NCI-H1930 (cell line): ENCODE data around the gene IL17C.

ENCODE experiments used
- DNase-seq, 2 experiments: peaks; one replicate each; lab custom pipeline; 2025; lab: John Stamatoyannopoulos, UW

IL17C gene

GRCh38 chr16:88646345-88647034 is 8.1 kb downstream of the IL17C start:
- no peak for DNase-seq

GRCh38 chr16:88647178-88648070 is 9.1 kb downstream of the IL17C start:
- no peak for DNase-seq

DNA sequence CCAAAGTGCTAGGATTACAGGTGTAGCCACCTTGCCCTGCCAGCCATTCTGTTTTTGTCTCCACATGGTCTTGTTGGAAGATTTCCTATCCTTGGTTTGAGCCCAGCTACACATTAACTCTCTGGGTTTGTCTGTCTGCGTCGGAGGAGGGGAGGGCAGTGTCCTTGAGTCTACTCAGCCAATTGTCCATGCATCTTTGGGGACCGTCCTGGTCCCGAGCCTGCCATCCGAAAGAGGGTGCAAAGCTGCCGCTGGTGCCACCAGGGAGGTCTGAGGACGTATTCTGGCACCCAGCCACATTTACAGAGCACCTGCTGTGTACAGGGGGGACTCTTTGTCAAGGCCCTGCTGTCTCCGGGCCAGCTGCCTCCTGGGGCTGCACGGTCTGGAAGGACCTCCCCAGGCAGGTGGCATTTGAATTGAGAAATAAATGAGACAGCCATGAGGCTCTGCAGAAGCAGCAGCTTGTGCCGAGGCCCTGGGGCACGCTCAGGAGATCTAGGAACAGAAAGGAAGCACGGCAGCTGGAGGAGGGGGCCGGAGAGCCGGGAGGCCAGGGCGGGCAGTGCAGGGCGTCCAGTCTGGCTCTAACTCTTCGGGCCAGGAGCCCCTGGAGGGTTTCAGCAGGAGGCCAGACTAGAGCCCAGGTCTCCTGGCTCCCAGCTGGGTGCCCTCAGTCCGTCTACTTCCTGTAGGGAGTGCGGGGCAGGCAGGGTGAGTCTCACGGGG is 11.0 kb downstream of the IL17C start:
- DNase-seq: no peak

GRCh38 chr16:88649924-88650748 is 11.8 kb downstream of the IL17C start:
- no peak for DNase-seq

GRCh38 chr16:88650749-88651275 is 12.4 kb downstream of the IL17C start, which contains the start of gene CYBA:
Gene CYBA (minus strand): TSS chr16:88651053. CDS start chr16:88651013, 40 bp downstream.
- DNase-seq: no peak

- no peak for DNase-seq
Measured at GRCh38 chr16:88651276-88651988, 13.1 kb downstream of the IL17C start.

GRCh38 chr16:88651989-88652761 is 13.8 kb downstream of the IL17C start:
- no peak for DNase-seq

DNA sequence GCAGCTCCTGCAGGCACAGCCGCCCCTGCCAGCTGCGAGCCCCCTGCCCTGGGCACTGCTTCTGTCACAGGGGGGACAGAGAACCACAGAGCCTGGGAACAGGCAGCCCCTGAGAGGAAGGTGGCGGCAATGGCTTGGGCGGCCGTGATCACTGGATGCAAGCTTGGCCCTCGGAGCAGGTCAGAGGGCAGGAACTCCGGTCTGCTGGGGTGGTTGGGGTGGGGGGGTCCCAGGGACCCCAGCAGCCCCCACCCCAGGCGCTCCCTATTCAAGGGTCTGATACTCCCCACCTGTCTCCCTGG is 14.3 kb downstream of the IL17C start:
- DNase-seq: no peak

GRCh38 chr16:88653101-88653500 is 14.7 kb downstream of the IL17C start:
- DNase-seq: no peak

- DNase-seq: no peak
Measured at GRCh38 chr16:88653596-88654362, 15.4 kb downstream of the IL17C start.

DNA sequence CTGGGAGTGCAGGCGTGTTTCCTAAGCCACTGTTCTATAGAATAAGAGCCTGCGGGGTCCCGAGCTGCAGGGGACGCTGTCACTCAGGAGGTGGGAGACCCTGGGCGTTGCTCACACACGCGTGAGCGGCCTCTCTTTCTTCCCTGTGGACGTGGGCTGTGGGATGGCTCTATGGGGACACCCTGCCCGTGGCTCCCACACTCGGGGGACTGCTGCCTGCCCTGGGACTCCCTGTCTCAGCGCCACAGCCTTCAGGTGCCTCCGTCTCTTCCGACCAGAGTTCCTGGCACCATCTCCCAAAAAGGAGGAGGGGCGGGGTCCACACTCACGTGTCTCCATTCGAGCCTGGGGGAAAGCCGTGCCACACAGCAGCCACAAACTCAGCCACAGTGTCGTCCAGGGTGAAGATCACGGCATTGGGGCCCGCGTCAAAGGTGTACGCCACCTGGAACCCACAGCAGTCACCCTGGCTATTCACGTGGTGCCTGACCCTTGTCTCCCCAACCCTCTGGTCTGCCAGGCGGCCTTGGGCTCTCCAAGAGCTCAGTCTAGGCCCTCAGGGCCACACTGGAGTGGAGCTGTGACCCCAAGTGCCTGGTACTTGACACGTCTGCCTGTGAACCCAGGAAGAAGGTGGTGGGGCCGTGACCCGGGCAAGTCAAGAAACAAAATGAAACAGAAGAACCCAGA is 16.1 kb downstream of the IL17C start:
- DNase-seq: no peak

- no peak for DNase-seq
Measured at GRCh38 chr16:88655053-88655732, 16.8 kb downstream of the IL17C start.

GRCh38 chr16:88655733-88656281 is 17.4 kb downstream of the IL17C start:
- no peak for DNase-seq

- no peak for DNase-seq
Measured at GRCh38 chr16:88656291-88656980, 18.1 kb downstream of the IL17C start.

GRCh38 chr16:88657371-88657770 is 19.0 kb downstream of the IL17C start:
- DNase-seq: no peak

- no peak for DNase-seq
Measured at GRCh38 chr16:88658714-88659113, 20.3 kb downstream of the IL17C start.

DNA sequence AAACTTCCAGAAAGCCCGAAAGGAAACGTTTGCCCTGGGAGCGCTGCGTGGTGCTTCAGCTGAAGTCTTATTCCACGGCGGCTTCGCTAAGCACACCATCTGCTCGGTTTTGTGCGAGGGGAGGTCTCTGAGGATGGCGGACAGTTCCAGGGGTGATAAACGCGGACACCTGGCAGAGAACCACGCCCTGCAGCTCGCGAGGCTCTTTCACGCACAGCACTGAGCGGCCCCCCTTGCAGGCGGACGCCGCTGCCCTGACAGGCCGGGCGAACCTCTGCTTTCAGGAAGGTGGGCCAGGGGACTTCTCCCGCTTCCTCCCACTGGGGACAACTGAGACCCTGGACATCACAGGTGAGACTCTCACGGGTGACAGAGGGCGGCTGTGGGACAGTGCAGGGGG is 20.8 kb downstream of the IL17C start:
- no peak for DNase-seq
